NCI-H1930 (cell line): ENCODE data around the gene MEF2B.

Experiments
- DNase-seq, 2 experiments: peaks; one replicate each; lab custom pipeline; 2025; lab: John Stamatoyannopoulos, UW

MEF2B gene

GRCh38 chr19:19098084-19098702 is 71.9 kb downstream of the MEF2B start:
- DNase-seq: no peak

- no peak for DNase-seq
Measured at GRCh38 chr19:19096641-19097627, 73.1 kb downstream of the MEF2B start.

DNA sequence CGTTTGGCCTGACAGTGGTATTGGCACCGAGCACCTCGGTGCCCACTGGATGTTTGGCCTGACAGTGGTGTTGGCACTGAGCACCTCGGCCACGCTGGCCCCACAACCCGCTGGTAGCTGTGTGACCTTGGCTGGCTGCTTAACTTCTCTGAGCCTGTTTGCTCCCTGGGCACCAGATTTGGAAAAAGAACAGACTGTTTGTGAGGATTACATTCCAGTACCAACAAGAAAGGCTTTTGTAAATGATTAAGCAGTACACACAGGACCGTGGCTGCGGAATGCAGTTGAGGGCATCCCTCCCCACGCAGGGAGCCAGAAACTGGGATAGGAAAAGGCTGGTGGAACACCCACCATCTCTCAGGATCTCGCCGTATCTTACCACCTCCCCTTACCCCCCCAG is 74.4 kb downstream of the MEF2B start:
- DNase-seq: no peak
